HepG2 (cell line): ENCODE measurements around the gene DCDC1. TPM values are rescaled to one million over a fixed set of nuclear protein-coding genes. Genes with fewer than 3 reads are reported as not detected.

Source experiments
- ATAC-seq: fragments of 200-7000 bp; cut with Tn5 transposase; 3 replicates; pipeline ENCODE4 v1.9.1; 2020; ENCODE audit warnings: mild to moderate bottlenecking, moderate library complexity
- BruUV-seq: library from RNA; stranded (reverse); fragments of 400-500 nt; replicated peaks from 2 replicates; lab custom pipeline; 2021; lab: Mats Ljungman, UMichigan
- CTCF ChIA-PET: fragments of 300-600 bp; formaldehyde crosslinking; extraction: SDS; loops from one replicate; lab custom pipeline; 2021; ENCODE audit warnings: low total read pairs, inconsistent platforms, low intra/inter-chr PET ratio; lab: Yijun Ruan, JAX
- POLR2A ChIA-PET: fragments of 350-600 bp; sonication (Branson Sonifier 250); formaldehyde crosslinking; loops from one replicate; lab custom pipeline; 2020; ENCODE audit warnings: antibody characterized with exemption, inconsistent platforms; lab: Yijun Ruan, JAX
- DNase-seq: peaks from one replicate; pipeline ENCODE4 v3.0.0-alpha.2; 2015; ENCODE audit warnings: low spot score
- FAIRE-seq: peaks from 3 replicates; lab custom pipeline; 2011; peaks lifted over from hg19 to GRCh38; lab: Jason Lieb, UNC
- H2AFZ ChIP-seq: one replicate; pipeline ENCODE4 v1.6.1; 2011; ENCODE audit warnings: low read length, inconsistent platforms
- H3K27ac ChIP-seq: fragments of 300-600 bp; 3 replicates; pipeline ENCODE4 v1.8.0; 2011; ENCODE audit warnings: mixed run types, mild to moderate bottlenecking, mixed read lengths, low read length, inconsistent platforms; ENCODE audit not compliant: insufficient read depth; ENCODE audit errors: extremely low read length
- H3K27me3 ChIP-seq, 2 experiments: fragments of 200-600 bp in 1 of 2; 2 replicates in 1 of 2; 3 replicates in 1 of 2; pipeline versions ENCODE4 v1.6.0 to v1.8.0; 2011; ENCODE audit warnings: low read length in 2 of 2, mild to moderate bottlenecking in 2 of 2, moderate library complexity in 2 of 2, inconsistent platforms in 1 of 2; ENCODE audit not compliant: insufficient read depth in 2 of 2, control insufficient read depth in 1 of 2
- H3K36me3 ChIP-seq, 2 experiments: fragments of 200-600 bp in 1 of 2; replicated peaks in 1 of 2; 2 replicates in 1 of 2; 3 replicates in 1 of 2; pipeline versions ENCODE4 v1.5.1 to v1.8.0; 2011; ENCODE audit warnings: low read length in 2 of 2, inconsistent platforms in 1 of 2; ENCODE audit not compliant: insufficient read depth in 2 of 2, control insufficient read depth in 1 of 2
- H3K4me1 ChIP-seq: 2 replicates; pipeline ENCODE4 v1.5.1; 2012; ENCODE audit warnings: low read length, inconsistent platforms; ENCODE audit not compliant: insufficient read depth
- H3K4me2 ChIP-seq: 2 replicates; pipeline ENCODE4 v1.6.0; 2011; ENCODE audit warnings: low read depth, low read length, inconsistent platforms
- H3K4me3 ChIP-seq, 3 experiments: fragments of 200-600 bp in 1 of 3; sonication (generic), shearing (Covaris generic) in 1 of 3; replicated peaks in 1 of 3; 2 replicates each; pipeline ENCODE4 v1.5.1; 2011 to 2016; ENCODE audit warnings: low read length in 3 of 3, inconsistent platforms in 2 of 3, low read depth in 2 of 3, mild to moderate bottlenecking in 2 of 3, control low read depth in 1 of 3, mixed read lengths in 1 of 3; ENCODE audit not compliant: insufficient read depth in 1 of 3
- H3K79me2 ChIP-seq: one replicate; pipeline ENCODE4 v1.6.1; 2011; ENCODE audit warnings: low read length, inconsistent platforms; ENCODE audit not compliant: insufficient read depth
- H3K9ac ChIP-seq: 2 replicates; pipeline ENCODE4 v1.6.0; 2011; ENCODE audit warnings: mild to moderate bottlenecking, low read depth, low read length, inconsistent platforms; ENCODE audit not compliant: insufficient read depth
- H3K9me3 ChIP-seq: 2 replicates; pipeline ENCODE4 v1.5.1; 2012; ENCODE audit warnings: mild to moderate bottlenecking, low read length
- H4K20me1 ChIP-seq: 2 replicates; pipeline ENCODE4 v1.6.0; 2011; ENCODE audit warnings: inconsistent platforms, mild to moderate bottlenecking, low read length, moderate library complexity; ENCODE audit not compliant: insufficient read depth
- BORCS8-MEF2B ChIP-seq: sonication (generic); formaldehyde crosslinking; IDR thresholded peaks from 2 replicates; pipeline ENCODE4 v1.8.0; 2022; ENCODE audit warnings: mild to moderate bottlenecking, missing genetic modification reagents
- FOSL1 ChIP-seq: sonication (generic); formaldehyde crosslinking; IDR thresholded peaks from 2 replicates; pipeline ENCODE4 v1.9.0; 2021; ENCODE audit warnings: missing genetic modification reagents, borderline replicate concordance
- RBAK ChIP-seq: sonication (generic); formaldehyde crosslinking; IDR thresholded peaks from 2 replicates; pipeline ENCODE4 v1.5.1; 2020; ENCODE audit warnings: mild to moderate bottlenecking, missing genetic modification reagents
- SUZ12 ChIP-seq: fragments of 150-350 bp; IDR thresholded peaks from 2 replicates; pipeline ENCODE4 v1.6.1; 2014; ENCODE audit warnings: low read depth, low read length
- ZNF24 ChIP-seq: fragments of 450-650 bp; IDR thresholded peaks from 2 replicates; pipeline ENCODE4 v1.6.1; 2017; ENCODE audit warnings: antibody characterized with exemption, mild to moderate bottlenecking
- ZNF343 ChIP-seq: sonication (generic); formaldehyde crosslinking; IDR thresholded peaks from 2 replicates; pipeline ENCODE4 v1.4.0; 2020; ENCODE audit warnings: mild to moderate bottlenecking, missing genetic modification reagents
- ZNF543 ChIP-seq: sonication (generic); formaldehyde crosslinking; IDR thresholded peaks from 2 replicates; pipeline ENCODE4 v1.4.0; 2020; ENCODE audit warnings: mild to moderate bottlenecking, missing genetic modification reagents
- ZSCAN9 ChIP-seq: IDR thresholded peaks from 2 replicates; pipeline ENCODE4 v1.6.1; 2016; ENCODE audit warnings: borderline replicate concordance
- WGBS: methylation state at CpG from one replicate; pipeline ENCODE4 v1.1.6; 2017; ENCODE audit warnings: low lambda C conversion rate; 5-methylcytosine and 5-hydroxymethylcytosine counted together
- in situ Hi-C: cut with HindIII; loops from 2 replicates; pipeline ENCODE4 v1.10.0; 2017; ENCODE audit warnings: low pct_unique_long_range_greater_than_20kb; ENCODE audit not compliant: extremely low pct_ligation_motif_present
- intact Hi-C: fragments of 100-400 bp; cut with micrococcal nuclease; formaldehyde crosslinking; loops from one replicate; pipeline ENCODE4 v1.10.0; 2022; ENCODE audit not compliant: unreplicated experiment
- polyA plus RNA-seq, 8 experiments: library from polyadenylated mRNA; depleted of rRNA in 3 of 8; stranded (reverse) in 7 of 8; unstranded in 1 of 8; fragments of >200 nt; fragmentation: Illumina TruSeq in 4 of 8; extraction: Trizol in 4 of 8; gene quantifications; 2 replicates each; pipeline versions ENCODE4 v1.2.1 to v1.2.3, GENCODE V29; 2011 to 2016; ENCODE audit warnings: low read depth in 4 of 8, missing spikeins in 1 of 8, mixed read lengths in 1 of 8; ENCODE audit not compliant: insufficient read depth in 1 of 8
- total RNA-seq, 5 experiments: library from RNA; depleted of rRNA; stranded (reverse); fragments of >200 nt; fragmentation: Illumina TruSeq; extraction: Trizol; gene quantifications; 2 replicates each; pipeline ENCODE4 v1.2.3, GENCODE V29; 2016; ENCODE audit warnings: low read depth in 1 of 5
- TF ChIP-seq, protein P1 (sequence below): sonication (generic); formaldehyde crosslinking; IDR thresholded peaks from 2 replicates; pipeline ENCODE4 v1.5.0; 2020; ENCODE audit warnings: missing genetic modification reagents
- TF ChIP-seq, protein P2 (sequence below): sonication (generic); formaldehyde crosslinking; IDR thresholded peaks from 2 replicates; pipeline ENCODE4 v1.8.1; 2023; ENCODE audit warnings: mild to moderate bottlenecking, missing genetic modification reagents
- TF ChIP-seq, protein P3 (sequence below): sonication (generic); formaldehyde crosslinking; IDR thresholded peaks from 2 replicates; pipeline ENCODE4 v1.5.1; 2020; ENCODE audit warnings: mild to moderate bottlenecking, moderate library complexity, missing genetic modification reagents

Gene DCDC1
- total and polyA plus RNA-seq, 2 of the 13 experiments (the other 11 are each of a cell fraction or from before 2014, with no cell fraction given), result 0.12 to 0.27 TPM

DNA sequence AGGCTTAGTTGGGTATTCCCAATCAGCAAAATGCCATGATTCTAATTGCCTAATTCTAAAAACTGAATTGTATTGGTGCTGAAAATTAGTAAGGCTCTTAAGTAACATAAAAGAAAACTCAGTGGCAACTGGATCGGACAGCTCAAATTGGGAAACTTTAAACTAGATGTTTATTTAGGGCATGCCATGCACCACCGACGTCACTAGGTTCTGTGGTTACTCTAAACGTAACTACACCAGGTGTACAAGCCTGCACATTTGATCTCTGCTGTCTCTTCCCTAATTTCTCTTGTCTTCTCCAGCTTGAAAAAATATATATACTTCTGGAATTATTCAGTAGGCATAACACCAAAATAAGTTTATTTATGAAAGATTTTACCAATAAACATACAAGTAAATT lies 378.2 kb downstream of the DCDC1 start:
- no peaks in the 10 kb centered on the region for H3K79me2 ChIP-seq
- H3K4me3 ChIP-seq, result no peak overlapping the region
- in situ Hi-C loops, result no loop called here
- no peak for FAIRE-seq
- BruUV-seq, result no TSS peak
- H3K9me3 ChIP-seq, result no peaks in the 10 kb centered on the region
- DNase-seq, result no peak
- no peak overlapping the region for H2AFZ ChIP-seq
- TF ChIP-seq, protein P1, sequence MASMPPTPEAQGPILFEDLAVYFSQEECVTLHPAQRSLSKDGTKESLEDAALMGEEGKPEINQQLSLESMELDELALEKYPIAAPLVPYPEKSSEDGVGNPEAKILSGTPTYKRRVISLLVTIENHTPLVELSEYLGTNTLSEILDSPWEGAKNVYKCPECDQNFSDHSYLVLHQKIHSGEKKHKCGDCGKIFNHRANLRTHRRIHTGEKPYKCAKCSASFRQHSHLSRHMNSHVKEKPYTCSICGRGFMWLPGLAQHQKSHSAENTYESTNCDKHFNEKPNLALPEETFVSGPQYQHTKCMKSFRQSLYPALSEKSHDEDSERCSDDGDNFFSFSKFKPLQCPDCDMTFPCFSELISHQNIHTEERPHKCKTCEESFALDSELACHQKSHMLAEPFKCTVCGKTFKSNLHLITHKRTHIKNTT (CRISPR knock-in tag), result no peak
- TF ChIP-seq, protein P2, sequence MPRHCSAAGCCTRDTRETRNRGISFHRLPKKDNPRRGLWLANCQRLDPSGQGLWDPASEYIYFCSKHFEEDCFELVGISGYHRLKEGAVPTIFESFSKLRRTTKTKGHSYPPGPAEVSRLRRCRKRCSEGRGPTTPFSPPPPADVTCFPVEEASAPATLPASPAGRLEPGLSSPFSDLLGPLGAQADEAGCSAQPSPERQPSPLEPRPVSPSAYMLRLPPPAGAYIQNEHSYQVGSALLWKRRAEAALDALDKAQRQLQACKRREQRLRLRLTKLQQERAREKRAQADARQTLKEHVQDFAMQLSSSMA (CRISPR knock-in tag), result no peak
- TF ChIP-seq ZNF24 (no peak), FOSL1 (CRISPR knock-in tag) (no peak), BORCS8-MEF2B (CRISPR knock-in tag) (no peak), ZSCAN9 (CRISPR knock-in tag) (no peak), ZNF543 (CRISPR knock-in tag) (no peak), ZNF343 (no peak), SUZ12 (no peak), RBAK (CRISPR knock-in tag) (no peak)
- TF ChIP-seq, protein P3, sequence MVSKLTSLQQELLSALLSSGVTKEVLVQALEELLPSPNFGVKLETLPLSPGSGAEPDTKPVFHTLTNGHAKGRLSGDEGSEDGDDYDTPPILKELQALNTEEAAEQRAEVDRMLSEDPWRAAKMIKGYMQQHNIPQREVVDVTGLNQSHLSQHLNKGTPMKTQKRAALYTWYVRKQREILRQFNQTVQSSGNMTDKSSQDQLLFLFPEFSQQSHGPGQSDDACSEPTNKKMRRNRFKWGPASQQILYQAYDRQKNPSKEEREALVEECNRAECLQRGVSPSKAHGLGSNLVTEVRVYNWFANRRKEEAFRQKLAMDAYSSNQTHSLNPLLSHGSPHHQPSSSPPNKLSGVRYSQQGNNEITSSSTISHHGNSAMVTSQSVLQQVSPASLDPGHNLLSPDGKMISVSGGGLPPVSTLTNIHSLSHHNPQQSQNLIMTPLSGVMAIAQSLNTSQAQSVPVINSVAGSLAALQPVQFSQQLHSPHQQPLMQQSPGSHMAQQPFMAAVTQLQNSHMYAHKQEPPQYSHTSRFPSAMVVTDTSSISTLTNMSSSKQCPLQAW (CRISPR knock-in tag), result no peak
- TF ChIP-seq, all 625 proteins: peak for 0
- Histone ChIP-seq H3K27ac (no peak overlapping the region), H3K27me3 (no peaks in the 10 kb centered on the region), H3K9ac (no peak overlapping the region), H3K36me3 (no peaks in the 10 kb centered on the region), H3K4me2 (no peak overlapping the region), H4K20me1 (no peaks in the 10 kb centered on the region), H3K4me1 (peaks cover 23% of the 10 kb centered on the region)
- ChIA-PET CTCF (no interaction called here), POLR2A (no interaction called here)
- 70% methylated on average over 4 of the region's 4 CpGs for WGBS
- intact Hi-C loops, result no loop called here
- ATAC-seq, result no peak
